ENCODE data around the gene SPC24.

The SPC24 gene

GRCh38 chr19:11102944-11103343 lies 52.6 kb downstream of the SPC24 start:
- TF ChIP-seq ZC3H10 (CRISPR knock-in tag; IDR thresholded peaks at IDR 0.05) (no peak), ZNF70 (CRISPR knock-in tag; IDR thresholded peaks at IDR 0.05) (no peak), ARNTL (CRISPR knock-in tag; IDR thresholded peaks at IDR 0.05; ENCODE audit: borderline replicate concordance, low read depth) (no peak), CSRNP3 (CRISPR knock-in tag; IDR thresholded peaks at IDR 0.05) (no peak), ZFP30 (CRISPR knock-in tag; IDR thresholded peaks at IDR 0.05) (no peak), ISL1 (CRISPR knock-in tag; IDR thresholded peaks at IDR 0.05) (no peak), PPARA (CRISPR knock-in tag; IDR thresholded peaks at IDR 0.05; ENCODE audit: borderline replicate concordance) (no peak), ESRRG (CRISPR knock-in tag; IDR thresholded peaks at IDR 0.05) (no peak), POU6F1 (CRISPR knock-in tag; IDR thresholded peaks at IDR 0.05; ENCODE audit: borderline replicate concordance, low read depth) (no peak), GLIS3 (CRISPR knock-in tag; IDR thresholded peaks at IDR 0.05) (no peak), TCF4 (CRISPR knock-in tag; IDR thresholded peaks at IDR 0.05; ENCODE audit: borderline replicate concordance) (no peak), PATZ1 (CRISPR knock-in tag; IDR thresholded peaks at IDR 0.05; ENCODE audit: borderline replicate concordance) (no peak), ZNF8 (CRISPR knock-in tag; IDR thresholded peaks at IDR 0.05) (no peak), BACH2 (CRISPR knock-in tag; IDR thresholded peaks at IDR 0.05; ENCODE audit: borderline replicate concordance) (no peak), CREB5 (CRISPR knock-in tag; IDR thresholded peaks at IDR 0.05; ENCODE audit: low read depth) (no peak)
- ATAC-seq, result no peak; the same call in 2 of the 3 replicates

GRCh38 chr19:11101057-11101456 lies 54.5 kb downstream of the SPC24 start:
- TF ChIP-seq ISL1 (CRISPR knock-in tag; IDR thresholded peaks at IDR 0.05) (no peak), TSHZ2 (CRISPR knock-in tag; IDR thresholded peaks at IDR 0.05) (no peak), SNAI2 (CRISPR knock-in tag; IDR thresholded peaks at IDR 0.05) (no peak), PPARA (CRISPR knock-in tag; IDR thresholded peaks at IDR 0.05; ENCODE audit: borderline replicate concordance) (no peak), PATZ1 (CRISPR knock-in tag; IDR thresholded peaks at IDR 0.05; ENCODE audit: borderline replicate concordance) (no peak), ZNF8 (CRISPR knock-in tag; IDR thresholded peaks at IDR 0.05) (no peak), POU6F1 (CRISPR knock-in tag; IDR thresholded peaks at IDR 0.05; ENCODE audit: borderline replicate concordance, low read depth) (no peak)
- no peak for ATAC-seq

All from SK-N-SH treated with all-trans-retinoic acid at 6 μM for 48 hours (cell line).